Testis (tissue), 3 donors: ENCODE measurements around the gene VAPB. TPM values are rescaled to one million over a fixed set of nuclear protein-coding genes. Genes with fewer than 3 reads are reported as not detected.

ENCODE experiments used
- DNase-seq: peaks from one replicate; pipeline ENCODE4 v3.0.0-alpha.2; 2019
- H3K27ac ChIP-seq, 2 donors: fragments of 200-600 bp; sonication (generic); one replicate each; pipeline ENCODE4 v1.5.1; 2019
- H3K27me3 ChIP-seq: fragments of 200-600 bp; sonication (generic); one replicate; pipeline ENCODE4 v1.5.1; 2019
- H3K36me3 ChIP-seq: fragments of 200-600 bp; sonication (generic); one replicate; pipeline ENCODE4 v1.5.1; 2017; ENCODE audit warnings: low read depth; ENCODE audit errors: missing control alignments
- H3K4me1 ChIP-seq: fragments of 200-600 bp; sonication (generic); one replicate; pipeline ENCODE4 v1.5.1; 2019
- H3K4me3 ChIP-seq, 2 donors: fragments of 200-600 bp; sonication (generic); one replicate each; pipeline ENCODE4 v1.5.1; 2017 to 2019
- H3K9me3 ChIP-seq: fragments of 200-600 bp; sonication (generic); one replicate; pipeline ENCODE4 v1.5.1; 2017
- POLR2A ChIP-seq: fragments of 450-650 bp; IDR thresholded peaks from one replicate; pipeline ENCODE4 v1.6.1; 2017; ENCODE audit warnings: antibody characterized with exemption, mild to moderate bottlenecking, moderate library complexity
- WGBS, 2 donors: methylation state at CpG; one replicate each; pipeline ENCODE4 v1.1.5; 2018; 5-methylcytosine and 5-hydroxymethylcytosine counted together
- intact Hi-C: fragments of 100-400 bp; cut with DNase I; formaldehyde crosslinking; loops from one replicate; pipeline ENCODE4 v1.15.1; 2023; ENCODE audit warnings: low total_unique reads
- polyA plus RNA-seq: library from polyadenylated mRNA; stranded (reverse); fragments of 350-450 nt; fragmentation: Illumina TruSeq; extraction: RNeasy Lipid Tissue Mini Kit (QIAGEN cat#74804); gene quantifications from one replicate; pipeline ENCODE4 v1.2.3, GENCODE V29; 2014; ENCODE audit warnings: low read depth, low replicate concordance; ENCODE audit not compliant: insufficient read depth
- total RNA-seq, 2 donors: library from RNA; depleted of rRNA; stranded (reverse); fragments of >200 nt; gene quantifications; one replicate each; pipeline ENCODE4 v1.2.3, GENCODE V29; 2016
- TF ChIP-seq, protein P1 (sequence below), 3 experiments: fragments of 450-650 bp in 2 of 3; fragments of 200-600 bp in 1 of 3; sonication (generic) in 1 of 3; IDR thresholded peaks; one replicate each; pipeline ENCODE4 v1.5.1; 2016 to 2019; ENCODE audit warnings: antibody characterized with exemption in 3 of 3, mild to moderate bottlenecking in 2 of 3, moderate library complexity in 1 of 3

The VAPB gene
- total and polyA plus RNA-seq, 3 donors from 2014 or later, result 23.5 to 31.4 (median 23.8) TPM

- H3K27me3 ChIP-seq, result no peaks in the 10 kb centered on the region
- no peaks in the 10 kb centered on the region for H3K4me1 ChIP-seq
- H3K4me3 ChIP-seq, result no peak overlapping the region
- no peak overlapping the region for H3K27ac ChIP-seq
- intact Hi-C loops, result no loop called here
- no peaks in the 10 kb centered on the region for H3K9me3 ChIP-seq
- DNase-seq, result no peak
- WGBS, 2 donors, result 75 to 89% methylated on average over 5 of the region's 5 CpGs
- no peaks in the 10 kb centered on the region for H3K36me3 ChIP-seq
- no peak for TF ChIP-seq POLR2A
- TF ChIP-seq, protein P1, sequence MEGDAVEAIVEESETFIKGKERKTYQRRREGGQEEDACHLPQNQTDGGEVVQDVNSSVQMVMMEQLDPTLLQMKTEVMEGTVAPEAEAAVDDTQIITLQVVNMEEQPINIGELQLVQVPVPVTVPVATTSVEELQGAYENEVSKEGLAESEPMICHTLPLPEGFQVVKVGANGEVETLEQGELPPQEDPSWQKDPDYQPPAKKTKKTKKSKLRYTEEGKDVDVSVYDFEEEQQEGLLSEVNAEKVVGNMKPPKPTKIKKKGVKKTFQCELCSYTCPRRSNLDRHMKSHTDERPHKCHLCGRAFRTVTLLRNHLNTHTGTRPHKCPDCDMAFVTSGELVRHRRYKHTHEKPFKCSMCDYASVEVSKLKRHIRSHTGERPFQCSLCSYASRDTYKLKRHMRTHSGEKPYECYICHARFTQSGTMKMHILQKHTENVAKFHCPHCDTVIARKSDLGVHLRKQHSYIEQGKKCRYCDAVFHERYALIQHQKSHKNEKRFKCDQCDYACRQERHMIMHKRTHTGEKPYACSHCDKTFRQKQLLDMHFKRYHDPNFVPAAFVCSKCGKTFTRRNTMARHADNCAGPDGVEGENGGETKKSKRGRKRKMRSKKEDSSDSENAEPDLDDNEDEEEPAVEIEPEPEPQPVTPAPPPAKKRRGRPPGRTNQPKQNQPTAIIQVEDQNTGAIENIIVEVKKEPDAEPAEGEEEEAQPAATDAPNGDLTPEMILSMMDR (IDR thresholded peaks at IDR 0.05), result no peak
Observed at GRCh38 chr20:58440021-58440767, 51.2 kb downstream of the VAPB start.

GRCh38 chr20:58441723-58442122 is 52.7 kb downstream of the VAPB start:
- H3K27ac ChIP-seq, result no peak overlapping the region
- TF ChIP-seq, protein P1 (IDR thresholded peaks at IDR 0.05), result no peak
- TF ChIP-seq POLR2A, result no peak
- no peaks in the 10 kb centered on the region for H3K4me1 ChIP-seq
- H3K9me3 ChIP-seq, result no peaks in the 10 kb centered on the region
- H3K36me3 ChIP-seq, result no peaks in the 10 kb centered on the region
- intact Hi-C loops, result no loop called here
- no peaks in the 10 kb centered on the region for H3K27me3 ChIP-seq
- no peak for DNase-seq
- H3K4me3 ChIP-seq, result no peak overlapping the region

DNA sequence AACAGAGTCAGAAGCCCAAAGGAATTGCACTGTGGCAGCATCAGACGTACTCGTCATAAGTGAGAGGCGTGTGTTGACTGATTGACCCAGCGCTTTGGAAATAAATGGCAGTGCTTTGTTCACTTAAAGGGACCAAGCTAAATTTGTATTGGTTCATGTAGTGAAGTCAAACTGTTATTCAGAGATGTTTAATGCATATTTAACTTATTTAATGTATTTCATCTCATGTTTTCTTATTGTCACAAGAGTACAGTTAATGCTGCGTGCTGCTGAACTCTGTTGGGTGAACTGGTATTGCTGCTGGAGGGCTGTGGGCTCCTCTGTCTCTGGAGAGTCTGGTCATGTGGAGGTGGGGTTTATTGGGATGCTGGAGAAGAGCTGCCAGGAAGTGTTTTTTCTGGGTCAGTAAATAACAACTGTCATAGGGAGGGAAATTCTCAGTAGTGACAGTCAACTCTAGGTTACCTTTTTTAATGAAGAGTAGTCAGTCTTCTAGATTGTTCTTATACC is 55.8 kb downstream of the VAPB start:
- no peak overlapping the region for H3K4me3 ChIP-seq
- no peaks in the 10 kb centered on the region for H3K36me3 ChIP-seq
- intact Hi-C loops, result no loop called here
- no peaks in the 10 kb centered on the region for H3K27me3 ChIP-seq
- 96 to 97% methylated on average over 5 of the region's 5 CpGs for WGBS, 2 donors
- no peak for DNase-seq
- no peaks in the 10 kb centered on the region for H3K9me3 ChIP-seq
- no peak overlapping the region for H3K27ac ChIP-seq
- TF ChIP-seq, protein P1 (IDR thresholded peaks at IDR 0.05), result no peak
- no peak for TF ChIP-seq POLR2A
- H3K4me1 ChIP-seq, result no peaks in the 10 kb centered on the region

GRCh38 chr20:58446264-58446959 is 57.4 kb downstream of the VAPB start:
- no peaks in the 10 kb centered on the region for H3K4me1 ChIP-seq
- H3K36me3 ChIP-seq, result no peaks in the 10 kb centered on the region
- no peaks in the 10 kb centered on the region for H3K27me3 ChIP-seq
- H3K9me3 ChIP-seq, result no peaks in the 10 kb centered on the region
- H3K4me3 ChIP-seq, result no peak overlapping the region
- no peak for DNase-seq
- WGBS, 2 donors, result 86 to 89% methylated on average over 6 of the region's 6 CpGs
- H3K27ac ChIP-seq, result no peak overlapping the region
- TF ChIP-seq POLR2A, result no peak
- TF ChIP-seq, protein P1 (IDR thresholded peaks at IDR 0.05), result no peak
- intact Hi-C loops, result no loop called here
